Measurements from ENCODE around the gene SV2B.

GRCh38 chr15:91061997-91062396 lies 38.1 kb upstream of the SV2B start:
- TF ChIP-seq CTCF (conservative IDR thresholded peaks at IDR 0.05) (no peak), EZH2 (IDR thresholded peaks at IDR 0.05; ENCODE audit: low read depth) (no peak)
